T-cell (primary cell): ENCODE data around the gene IMPA2. TPM values are rescaled to one million over a fixed set of nuclear protein-coding genes. Genes with fewer than 3 reads are reported as not detected.
"Not testable (repeated sequence)": the region's sequence is repeated elsewhere in the genome, so short reads cannot be mapped to it uniquely, and the experiment has no call there.

Experiments
- ATAC-seq, 4 experiments: fragments of 200-7000 bp in 3 of 4; fragments of 150-1000 bp in 1 of 4; cut with Tn5 transposase; replicated peaks in 1 of 4; 1 replicate in 3 of 4; 2 replicates in 1 of 4; pipeline ENCODE4 v1.10.0; 2021; ENCODE audit warnings: moderate library complexity in 3 of 4, mild to moderate bottlenecking in 2 of 4, moderate number of reproducible peaks in 1 of 4
- CTCF ChIA-PET, 2 donors: fragments of 300-600 bp; sonication (Branson Sonifier 250); formaldehyde crosslinking; loops; one replicate each; lab custom pipeline; 2022; ENCODE audit warnings: antibody characterized with exemption in 2 of 2; lab: Charles Lee
- POLR2A ChIA-PET, 2 donors: fragments of 300-600 bp; sonication (Branson Sonifier 250); formaldehyde crosslinking; loops; one replicate each; lab custom pipeline; 2022; ENCODE audit warnings: antibody characterized with exemption in 2 of 2; lab: Charles Lee
- DNase-seq, 35 experiments: peaks; one replicate each; pipeline versions ENCODE4 v3.0.0 to v3.0.0-alpha.2; 2013 to 2023
- H3K27ac ChIP-seq: one replicate; pipeline ENCODE4 v1.5.1; 2013; ENCODE audit warnings: low read length
- H3K27me3 ChIP-seq, 2 experiments: replicated peaks in 1 of 2; 1 replicate in 1 of 2; 2 replicates in 1 of 2; pipeline versions ENCODE4 v1.6.1 to v1.7.0; 2013; ENCODE audit warnings: low read length in 1 of 2, mixed read lengths in 1 of 2; ENCODE audit not compliant: control insufficient read depth in 2 of 2, insufficient read depth in 2 of 2; ENCODE audit errors: extremely low read depth in 1 of 2
- H3K36me3 ChIP-seq, 2 donors: 1 replicate in 1 of 2; 2 replicates in 1 of 2; pipeline versions ENCODE4 v1.6.1 to v1.7.0; 2013; ENCODE audit warnings: low read length in 1 of 2; ENCODE audit not compliant: control insufficient read depth in 2 of 2, insufficient read depth in 1 of 2; ENCODE audit errors: extremely low read depth in 1 of 2
- H3K4me1 ChIP-seq, 2 experiments: 1 replicate in 1 of 2; 2 replicates in 1 of 2; pipeline versions ENCODE4 v1.6.1 to v1.7.0; 2013; ENCODE audit warnings: low read length in 2 of 2, mixed read lengths in 1 of 2; ENCODE audit not compliant: insufficient read depth in 2 of 2, control insufficient read depth in 1 of 2; ENCODE audit errors: extremely low read depth in 1 of 2
- H3K4me3 ChIP-seq, 2 donors: 1 replicate in 1 of 2; 2 replicates in 1 of 2; pipeline versions ENCODE4 v1.5.1 to v1.7.0; 2013; ENCODE audit warnings: mild to moderate bottlenecking in 2 of 2, low read length in 1 of 2, moderate library complexity in 1 of 2; ENCODE audit not compliant: control insufficient read depth in 1 of 2; ENCODE audit errors: extremely low read depth in 1 of 2
- H3K9me3 ChIP-seq: 2 replicates; pipeline ENCODE4 v1.7.0; 2013
- H3K27ac Mint-ChIP-seq, 2 donors: one replicate each; pipeline ENCODE4 v1.8.0; 2020 to 2021; ENCODE audit warnings: mild to moderate bottlenecking in 2 of 2, mixed read lengths in 2 of 2
- H3K27me3 Mint-ChIP-seq, 2 donors: one replicate each; pipeline ENCODE4 v1.8.0; 2021 to 2022; ENCODE audit warnings: mixed read lengths in 2 of 2
- H3K36me3 Mint-ChIP-seq: one replicate; pipeline ENCODE4 v1.8.0; 2021; ENCODE audit warnings: mixed read lengths
- H3K4me1 Mint-ChIP-seq, 3 donors: one replicate each; pipeline ENCODE4 v1.8.0; 2020 to 2022; ENCODE audit warnings: mixed read lengths in 3 of 3, mild to moderate bottlenecking in 1 of 3
- H3K4me3 Mint-ChIP-seq, 3 donors: one replicate each; pipeline ENCODE4 v1.8.0; 2020 to 2022; ENCODE audit warnings: mild to moderate bottlenecking in 3 of 3, mixed read lengths in 3 of 3, moderate library complexity in 3 of 3
- H3K9me3 Mint-ChIP-seq, 3 donors: one replicate each; pipeline ENCODE4 v1.8.0; 2020 to 2022; ENCODE audit warnings: mixed read lengths in 3 of 3
- WGBS: methylation state at CpG from one replicate; pipeline ENCODE4 v1.1.5; 2013; ENCODE audit warnings: missing lambda C conversion rate; ENCODE audit not compliant: insufficient coverage; 5-methylcytosine and 5-hydroxymethylcytosine counted together
- total RNA-seq, 35 experiments: library from RNA in 6 of 35; stranded (reverse) in 6 of 35; fragments of 120-200 nt in 1 of 35; gene quantifications; one replicate each; pipeline versions ENCODE4 v1.2.1 to v1.2.4 and lab custom pipeline; 2013 to 2026

The IMPA2 gene
- total RNA-seq, 5 donors from 2014 or later (not counting 1 experiment from before 2014, with no cell fraction given), result 3.1 to 12.2 (median 5.0) TPM

DNA sequence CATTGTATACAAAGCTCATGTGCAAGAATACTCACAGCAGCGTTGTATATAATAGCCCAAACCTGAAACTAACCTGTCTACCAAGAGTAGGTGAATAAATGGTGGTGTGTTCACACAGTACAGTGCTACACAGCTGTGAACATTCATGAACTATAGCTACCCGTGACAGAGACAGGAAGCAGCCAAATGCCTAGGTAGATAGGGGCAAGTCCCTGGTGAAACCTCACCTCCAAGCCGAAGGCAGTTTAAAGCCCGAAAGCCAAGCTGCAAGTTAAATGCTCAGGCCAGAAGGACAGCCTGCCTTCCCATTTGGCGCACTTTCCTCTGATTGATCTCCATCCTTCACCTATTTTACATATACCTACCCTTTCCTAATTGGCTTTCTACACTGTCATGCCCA lies 36.5 kb upstream of the IMPA2 start:
- H3K9me3 Mint-ChIP-seq, result no peaks in the 10 kb centered on the region
- H3K27me3 Mint-ChIP-seq, result no peaks in the 10 kb centered on the region
- no peak overlapping the region for H3K27ac Mint-ChIP-seq
- ChIA-PET POLR2A (interaction anchor here in 1 of 2 donors (0.6 kb wide), 1 partner anchor 156 kb away, joined by 3 read pairs; no protein-coding TSS in a partner anchor), CTCF (interaction anchor here in 1 of 2 donors (10.0 kb wide), 1 partner anchor 50 kb away, joined by 160 read pairs; no protein-coding TSS in a partner anchor)
- no peak for DNase-seq
- H3K36me3 Mint-ChIP-seq, result no peaks in the 10 kb centered on the region
- H3K4me1 ChIP-seq, result peaks cover 0 to 14% of the 10 kb centered on the region in 2 experiments
- peaks cover 11 to 12% (median 11%) of the 10 kb centered on the region in 3 donors for H3K4me1 Mint-ChIP-seq
- no peaks in the 10 kb centered on the region for H3K9me3 ChIP-seq
- peaks cover 0 to 4% of the 10 kb centered on the region in 2 experiments for H3K27me3 ChIP-seq
- ATAC-seq, result no peak
- H3K4me3 ChIP-seq, result no peak overlapping the region
- 95% methylated on average over 4 of the region's 5 CpGs for WGBS
- no peak overlapping the region for H3K4me3 Mint-ChIP-seq
- no peak overlapping the region for H3K27ac ChIP-seq
- H3K36me3 ChIP-seq, result no peaks in the 10 kb centered on the region

DNA sequence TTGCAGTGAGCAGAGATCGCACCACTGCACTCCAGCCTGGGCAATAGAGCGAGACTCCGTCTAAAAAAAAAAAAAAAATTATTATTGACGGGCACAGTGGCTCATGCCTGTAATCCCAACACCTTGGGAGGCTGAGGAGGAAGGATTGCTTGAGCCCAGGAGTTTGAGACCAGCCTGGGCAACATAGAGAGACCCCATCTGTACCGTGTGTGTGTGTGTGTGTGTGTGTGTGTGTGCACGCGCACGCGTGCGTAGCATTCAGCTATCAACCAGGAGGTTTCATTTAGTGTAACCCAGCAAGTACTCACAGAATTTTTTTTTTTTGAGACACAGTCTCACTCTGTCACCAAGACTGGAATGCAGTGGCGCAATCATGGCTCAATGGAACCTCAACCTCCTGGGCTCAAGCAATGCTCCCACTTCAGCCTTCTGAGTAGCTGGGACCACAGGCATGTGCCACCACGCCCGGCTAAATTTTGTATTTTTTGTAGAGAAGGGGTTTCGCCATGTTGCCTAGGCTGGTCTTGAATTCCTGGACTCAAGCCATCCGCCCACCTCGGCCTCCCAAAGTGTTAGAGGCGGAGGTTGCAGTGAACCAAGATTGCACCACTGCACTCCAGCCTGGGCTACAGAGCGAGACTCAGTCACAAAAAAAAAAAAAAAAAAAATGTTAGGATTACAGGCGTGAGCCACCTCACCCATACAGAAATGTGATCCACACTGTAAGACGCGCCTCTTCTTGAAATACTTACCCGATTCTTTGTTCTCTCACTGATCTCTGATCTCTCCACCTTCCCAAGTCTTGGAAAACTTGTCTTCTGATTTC lies 35.3 kb upstream of the IMPA2 start:
- H3K36me3 ChIP-seq, H3K27me3 ChIP-seq, H3K27me3 Mint-ChIP-seq, H3K9me3 ChIP-seq, H3K4me3 ChIP-seq, POLR2A ChIA-PET, H3K27ac ChIP-seq, DNase-seq, ATAC-seq, H3K9me3 Mint-ChIP-seq, H3K36me3 Mint-ChIP-seq, H3K27ac Mint-ChIP-seq: not testable (repeated sequence)
- peaks cover 11 to 12% (median 11%) of the 10 kb centered on the region in 3 donors for H3K4me1 Mint-ChIP-seq
- peaks cover 0 to 14% of the 10 kb centered on the region in 2 experiments for H3K4me1 ChIP-seq
- CTCF ChIA-PET, result interaction anchor here (0.5 to 10.0 kb wide), 8 partner anchors 8 to 93 kb away, joined by 3 to 160 read pairs (median 5); partner anchors contain the start of gene IMPA2 (in 1 of the 2)
- 97% methylated on average over 7 of the region's 22 CpGs for WGBS
- peak overlapping the region in 1 of 3 donors; percentile 85 for H3K4me3 Mint-ChIP-seq

DNA sequence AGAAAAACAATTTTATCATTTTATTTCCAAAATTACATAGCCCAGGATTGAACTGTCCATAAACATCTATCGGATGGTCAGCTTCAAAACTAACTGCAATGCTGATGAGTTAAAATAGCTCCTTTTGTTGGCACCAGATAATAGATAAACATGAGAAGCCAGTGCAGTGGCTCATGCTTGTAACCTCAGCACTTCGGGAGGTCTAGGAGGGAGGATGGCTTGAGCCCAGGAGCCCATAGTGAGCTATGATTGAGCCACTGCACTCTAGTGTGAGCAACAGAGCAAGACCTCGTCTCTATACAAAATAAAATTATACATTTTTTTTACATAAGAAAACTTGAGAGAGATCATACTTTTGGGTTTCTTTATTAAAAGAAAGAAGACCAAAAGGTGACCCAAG lies 34.6 kb upstream of the IMPA2 start:
- Histone ChIP-seq H3K27me3 (peaks cover 0 to 4% of the 10 kb centered on the region in 2 experiments), H3K4me3 (peak overlapping the region in 1 of 2 donors; percentile 58), H3K36me3 (no peaks in the 10 kb centered on the region), H3K9me3 (no peaks in the 10 kb centered on the region), H3K27ac (peak overlapping the region; percentile 39), H3K4me1 (peaks cover 0 to 14% of the 10 kb centered on the region in 2 experiments)
- peak in 1 of 4 experiments; percentile 29 for ATAC-seq
- ChIA-PET POLR2A (no interaction called here), CTCF (interaction anchor here (0.5 to 1.9 kb wide), 6 partner anchors 8 to 92 kb away, joined by 3 to 9 read pairs (median 4); partner anchors contain the start of gene IMPA2 (in 1 of the 2))
- Mint-ChIP-seq H3K4me3 (peak overlapping the region; percentile 76 to 85 (median 84)), H3K36me3 (no peaks in the 10 kb centered on the region), H3K4me1 (peaks cover 11 to 12% (median 11%) of the 10 kb centered on the region in 3 donors), H3K27me3 (no peaks in the 10 kb centered on the region), H3K27ac (peak overlapping the region in 1 of 2 donors; percentile 15), H3K9me3 (no peaks in the 10 kb centered on the region)
- 100% methylated on average over 1 of the region's 3 CpGs for WGBS
- no peak for DNase-seq

DNA sequence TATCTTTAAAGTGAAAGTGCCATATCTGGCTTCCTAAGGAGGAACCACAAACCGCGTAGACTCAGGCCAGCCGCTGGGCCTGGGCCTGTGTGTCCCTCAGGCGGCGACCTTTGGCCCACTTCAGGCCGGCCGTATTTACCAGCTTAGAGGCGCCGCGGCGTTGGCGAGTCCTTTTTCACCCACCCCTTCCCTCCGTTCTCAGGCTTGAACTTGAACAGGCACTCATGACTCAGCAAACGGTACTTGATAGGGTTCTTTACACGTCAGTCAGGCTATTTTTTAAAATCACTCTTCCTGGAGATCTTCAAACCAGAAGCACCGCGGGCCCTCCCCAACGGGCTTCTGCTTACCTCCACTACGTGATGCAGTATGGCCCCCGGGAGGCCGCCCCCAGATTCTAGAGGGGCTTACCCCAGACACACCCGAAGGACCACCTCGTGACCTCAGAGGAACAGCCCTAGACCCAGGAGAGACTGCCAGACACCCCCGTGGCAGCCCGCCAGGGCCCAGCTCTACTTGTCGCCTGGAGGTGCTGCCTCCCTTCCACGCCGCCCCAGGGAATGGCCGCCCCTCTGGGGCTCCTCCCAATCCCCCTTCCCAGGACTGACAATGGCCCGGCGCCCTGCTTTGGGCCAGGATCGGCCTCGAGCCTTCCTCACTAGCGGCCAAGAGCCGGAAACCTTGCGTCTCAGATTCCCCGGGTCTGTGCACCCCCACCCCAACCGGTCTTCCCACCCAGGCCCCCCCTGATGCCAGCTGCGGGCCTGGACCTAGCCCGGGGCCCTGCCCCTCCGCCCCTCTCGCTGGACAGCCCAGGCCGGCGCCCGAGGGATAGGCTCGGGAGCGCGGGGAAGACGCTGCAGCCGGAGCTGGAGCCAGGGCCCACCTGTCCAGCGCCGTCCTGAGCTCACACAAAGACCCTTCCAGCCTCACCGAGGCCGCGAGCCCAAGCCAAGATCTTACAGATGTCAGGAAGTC lies 33.8 kb upstream of the IMPA2 start:
- ATAC-seq (peak; percentile 87 to 91 (median 88)), DNase-seq (peak; percentile 20 to 75 (median 44))
- Histone ChIP-seq H3K27me3 (peaks cover 0 to 4% of the 10 kb centered on the region in 2 experiments), H3K4me3 (peak overlapping the region; percentile 58 to 70), H3K36me3 (no peaks in the 10 kb centered on the region), H3K9me3 (no peaks in the 10 kb centered on the region), H3K27ac (peak overlapping the region; percentile 39), H3K4me1 (peaks cover 0 to 14% of the 10 kb centered on the region in 2 experiments)
- peaks cover 11 to 12% (median 11%) of the 10 kb centered on the region in 3 donors for H3K4me1 Mint-ChIP-seq
- POLR2A ChIA-PET, result interaction anchor here in 1 of 2 donors (0.6 to 0.7 kb wide), 2 partner anchors 10 to 1267 kb away, joined by 4 to 6 read pairs; no protein-coding TSS in a partner anchor
- no peaks in the 10 kb centered on the region for H3K36me3 Mint-ChIP-seq
- 25% methylated on average over 43 of the region's 55 CpGs for WGBS
- H3K9me3 Mint-ChIP-seq, result no peaks in the 10 kb centered on the region
- H3K27ac Mint-ChIP-seq, result peak overlapping the region; percentile 79 to 82
- CTCF ChIA-PET, result interaction anchor here (1.1 to 1.9 kb wide), 5 partner anchors 9 to 91 kb away, joined by 3 to 9 read pairs (median 4); partner anchors contain the start of gene IMPA2 (in 1 of the 2)
- peak overlapping the region; percentile 76 to 85 (median 84) for H3K4me3 Mint-ChIP-seq
- H3K27me3 Mint-ChIP-seq, result no peaks in the 10 kb centered on the region

DNA sequence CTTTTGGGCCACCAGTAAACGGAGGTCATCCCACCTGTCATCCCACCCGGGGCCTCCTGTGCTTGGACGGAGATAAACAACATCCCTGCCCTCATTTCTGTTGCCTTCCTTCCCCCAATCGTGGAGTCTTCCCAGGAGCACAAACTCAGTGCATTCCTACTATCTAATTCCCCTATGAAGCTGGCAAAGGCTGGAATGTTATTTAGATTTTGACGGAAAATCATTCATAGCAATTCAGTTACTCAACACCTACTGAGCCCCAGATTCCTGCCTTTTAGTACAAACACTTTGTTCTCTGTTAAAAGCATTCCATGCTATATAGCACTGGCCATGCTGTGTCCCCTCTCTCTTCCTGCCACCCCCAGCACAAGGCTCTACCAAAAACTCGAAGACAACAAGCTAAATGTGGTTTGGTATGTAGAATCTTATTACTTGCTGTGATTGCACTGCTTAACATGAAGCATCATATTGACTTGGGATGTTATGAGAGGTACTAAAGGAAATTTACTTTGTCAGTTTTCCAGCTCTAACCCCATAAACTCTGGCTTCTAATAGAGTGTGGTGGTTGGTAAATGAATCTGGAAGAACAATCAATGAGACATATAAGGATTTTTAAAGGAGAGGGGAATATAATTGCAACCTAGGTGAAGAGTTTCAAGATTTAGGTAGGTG lies 32.3 kb upstream of the IMPA2 start:
- ChIA-PET CTCF (interaction anchor here (1.1 to 1.5 kb wide), 3 partner anchors 9 to 46 kb away, joined by 4 to 7 read pairs (median 7); no protein-coding TSS in a partner anchor), POLR2A (no interaction called here)
- H3K4me3 Mint-ChIP-seq, result peak overlapping the region in 2 of 3 donors; percentile 18 to 85
- Histone ChIP-seq H3K36me3 (no peaks in the 10 kb centered on the region), H3K4me3 (no peak overlapping the region), H3K4me1 (peaks cover 0 to 14% of the 10 kb centered on the region in 2 experiments), H3K9me3 (no peaks in the 10 kb centered on the region), H3K27ac (no peak overlapping the region), H3K27me3 (no peaks in the 10 kb centered on the region)
- WGBS, result 100% methylated on average over 2 of the region's 6 CpGs
- ATAC-seq, result no peak
- no peak overlapping the region for H3K27ac Mint-ChIP-seq
- no peak for DNase-seq
- H3K4me1 Mint-ChIP-seq, result peaks cover 10 to 11% (median 11%) of the 10 kb centered on the region in 3 donors
- H3K9me3 Mint-ChIP-seq, result no peaks in the 10 kb centered on the region
- H3K27me3 Mint-ChIP-seq, result no peaks in the 10 kb centered on the region
- H3K36me3 Mint-ChIP-seq, result no peaks in the 10 kb centered on the region
